Stimulated activated CD4-positive, alpha-beta T cell treated with anti-CD3 and anti-CD28 coated beads, Interleukin-2, amount 100 ng/mL, for 48 hours (primary cell): ENCODE measurements around the gene CD46.

Experiments used
- DNase-seq, 2 donors: peaks; one replicate each; pipeline ENCODE4 v3.0.0-alpha.2; 2020

The CD46 gene

GRCh38 chr1:207831517-207832327, 79.9 kb downstream of the CD46 start:
- no peak for DNase-seq

GRCh38 chr1:207832796-207833195, 80.9 kb downstream of the CD46 start:
- no peak for DNase-seq

GRCh38 chr1:207833381-207833780, 81.5 kb downstream of the CD46 start:
- no peak for DNase-seq

GRCh38 chr1:207833956-207834660, 82.3 kb downstream of the CD46 start:
- no peak for DNase-seq

- no peak for DNase-seq
Measured at GRCh38 chr1:207835958-207836357, 84.1 kb downstream of the CD46 start.

GRCh38 chr1:207836591-207837347, 84.9 kb downstream of the CD46 start:
- DNase-seq, result no peak

- DNase-seq, result no peak
Measured at GRCh38 chr1:207837673-207838072, 85.8 kb downstream of the CD46 start.

GRCh38 chr1:207838156-207839082, 86.6 kb downstream of the CD46 start:
- no peak for DNase-seq

GRCh38 chr1:207839083-207839413, 87.2 kb downstream of the CD46 start:
- no peak for DNase-seq

- DNase-seq, result no peak
Measured at GRCh38 chr1:207840380-207840779, 88.5 kb downstream of the CD46 start.

GRCh38 chr1:207841293-207841692, 89.4 kb downstream of the CD46 start:
- DNase-seq, result no peak

GRCh38 chr1:207841901-207842300, 90.0 kb downstream of the CD46 start:
- no peak for DNase-seq

GRCh38 chr1:207842506-207842905, 90.7 kb downstream of the CD46 start:
- DNase-seq, result no peak

- no peak for DNase-seq
Measured at GRCh38 chr1:207844371-207844770, 92.5 kb downstream of the CD46 start.
